Right renal pelvis (tissue), 4 donors: ENCODE measurements around the gene SLC9A2. TPM values are rescaled to one million over a fixed set of nuclear protein-coding genes. Genes with fewer than 3 reads are reported as not detected.

Experiments used
- polyA plus RNA-seq, 4 donors: library from polyadenylated mRNA; unstranded; fragments of 120-200 nt; gene quantifications; one replicate each; pipeline ENCODE4 v1.2.1, GENCODE V29; 2013; ENCODE audit not compliant: insufficient read length in 4 of 4

Gene SLC9A2
- polyA plus RNA-seq, 4 donors: 5.6 to 9.6 (median 6.8) TPM

Other genes starting within 250 kb of the SLC9A2 start
- under 1 TPM; 0.18 to 0.36 (median 0.29) TPM for gene IL18RAP, start 196.4 kb upstream of the SLC9A2 start, polyA plus RNA-seq
- gene SLC9A4, start 146.3 kb upstream of the SLC9A2 start, polyA plus RNA-seq: 10 to 100 TPM in 1 of 4 donors, 1 to 10 TPM in 3; 6.1 to 11.3 (median 7.9) TPM
- 10 to 100 TPM in 1 of 4 donors, 1 to 10 TPM in 3; 8.4 to 10.1 (median 8.9) TPM for gene TMEM182, start 142.5 kb downstream of the SLC9A2 start, polyA plus RNA-seq